ENCODE results near the gene LMCD1.

DNA sequence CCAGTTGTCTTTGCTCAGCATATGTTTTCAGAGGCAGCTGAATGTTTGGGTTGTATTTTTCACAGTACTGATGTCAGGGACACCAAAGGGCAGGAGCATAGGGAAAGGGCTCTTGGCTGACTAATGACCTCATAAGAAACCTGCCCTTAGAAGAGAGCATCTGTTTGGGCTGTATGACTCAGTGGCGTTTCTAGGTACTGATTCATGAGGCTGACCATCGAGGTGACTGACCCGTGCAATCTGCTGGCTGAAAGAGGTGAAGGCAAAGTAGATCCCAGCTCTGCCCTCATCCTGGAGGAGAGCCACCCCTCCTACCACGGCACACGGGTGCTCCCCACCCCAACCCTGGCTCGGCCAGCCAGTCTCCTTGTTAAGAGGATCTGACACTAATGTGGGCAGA, 8.3 kb downstream of the LMCD1 start:
- TF ChIP-seq, protein P1, sequence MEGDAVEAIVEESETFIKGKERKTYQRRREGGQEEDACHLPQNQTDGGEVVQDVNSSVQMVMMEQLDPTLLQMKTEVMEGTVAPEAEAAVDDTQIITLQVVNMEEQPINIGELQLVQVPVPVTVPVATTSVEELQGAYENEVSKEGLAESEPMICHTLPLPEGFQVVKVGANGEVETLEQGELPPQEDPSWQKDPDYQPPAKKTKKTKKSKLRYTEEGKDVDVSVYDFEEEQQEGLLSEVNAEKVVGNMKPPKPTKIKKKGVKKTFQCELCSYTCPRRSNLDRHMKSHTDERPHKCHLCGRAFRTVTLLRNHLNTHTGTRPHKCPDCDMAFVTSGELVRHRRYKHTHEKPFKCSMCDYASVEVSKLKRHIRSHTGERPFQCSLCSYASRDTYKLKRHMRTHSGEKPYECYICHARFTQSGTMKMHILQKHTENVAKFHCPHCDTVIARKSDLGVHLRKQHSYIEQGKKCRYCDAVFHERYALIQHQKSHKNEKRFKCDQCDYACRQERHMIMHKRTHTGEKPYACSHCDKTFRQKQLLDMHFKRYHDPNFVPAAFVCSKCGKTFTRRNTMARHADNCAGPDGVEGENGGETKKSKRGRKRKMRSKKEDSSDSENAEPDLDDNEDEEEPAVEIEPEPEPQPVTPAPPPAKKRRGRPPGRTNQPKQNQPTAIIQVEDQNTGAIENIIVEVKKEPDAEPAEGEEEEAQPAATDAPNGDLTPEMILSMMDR (IDR thresholded peaks at IDR 0.05) = no peak
- no peak for TF ChIP-seq POLR2A (IDR thresholded peaks at IDR 0.05)
